DOHH2 (cell line): ENCODE measurements around the gene BABAM2.

Source experiments
- CTCF ChIP-seq: fragments of 200-600 bp; sonication (generic); IDR thresholded peaks from one replicate; pipeline ENCODE4 v1.5.1; 2014; ENCODE audit warnings: antibody characterized with exemption, mild to moderate bottlenecking, low read depth, low read length; ENCODE audit not compliant: poor library complexity, severe bottlenecking
- EZH2phosphoT487 ChIP-seq: fragments of 200-600 bp; sonication (generic); IDR thresholded peaks from 2 replicates; pipeline ENCODE4 v1.6.1; 2017; ENCODE audit warnings: borderline replicate concordance, mild to moderate bottlenecking, antibody characterized with exemption, low read length, moderate library complexity, mixed read lengths

GRCh38 chr2:28378679-28379584 is 488.4 kb downstream of the BABAM2 start:
- TF ChIP-seq CTCF (no peak), EZH2phosphoT487 (no peak)
